Calu3 (cell line): ENCODE data around the gene TXNDC17. TPM values are rescaled to one million over a fixed set of nuclear protein-coding genes. Genes with fewer than 3 reads are reported as not detected.

Experiments
- BruUV-seq: library from RNA; stranded (reverse); fragments of 400-500 nt; replicated peaks from 2 replicates; lab custom pipeline; 2021; lab: Mats Ljungman, UMichigan
- CTCF ChIA-PET: fragments of 300-600 bp; sonication (Branson Sonifier 250); formaldehyde crosslinking; loops from one replicate; lab custom pipeline; 2022; ENCODE audit warnings: antibody characterized with exemption; lab: Charles Lee
- DNase-seq: peaks from one replicate; pipeline ENCODE4 v3.0.0; 2022
- H3K27ac Mint-ChIP-seq: one replicate; pipeline ENCODE4 v1.8.0; 2022; ENCODE audit warnings: mixed read lengths; ENCODE audit not compliant: unreplicated experiment
- H3K27me3 Mint-ChIP-seq: one replicate; pipeline ENCODE4 v1.8.0; 2022; ENCODE audit warnings: mixed read lengths; ENCODE audit not compliant: unreplicated experiment
- H3K36me3 Mint-ChIP-seq: one replicate; pipeline ENCODE4 v1.8.0; 2022; ENCODE audit warnings: mild to moderate bottlenecking, moderate library complexity, mixed read lengths; ENCODE audit not compliant: insufficient read depth, unreplicated experiment
- H3K4me1 Mint-ChIP-seq: one replicate; pipeline ENCODE4 v1.8.0; 2022; ENCODE audit warnings: mild to moderate bottlenecking, low read depth, mixed read lengths; ENCODE audit not compliant: unreplicated experiment
- H3K4me3 Mint-ChIP-seq: one replicate; pipeline ENCODE4 v1.8.0; 2022; ENCODE audit warnings: mild to moderate bottlenecking, low read depth, moderate library complexity, mixed read lengths; ENCODE audit not compliant: unreplicated experiment
- H3K9me3 Mint-ChIP-seq: one replicate; pipeline ENCODE4 v1.8.0; 2022; ENCODE audit warnings: low read depth, mixed read lengths; ENCODE audit not compliant: unreplicated experiment
- CTCF ChIP-seq: fragments of 200-600 bp; IDR thresholded peaks from one replicate; pipeline ENCODE4 v1.8.0; 2022; ENCODE audit warnings: antibody characterized with exemption; ENCODE audit not compliant: unreplicated experiment
- intact Hi-C: fragments of 100-400 bp; cut with micrococcal nuclease; formaldehyde crosslinking; loops from one replicate; pipeline ENCODE4 v1.10.0; 2022; ENCODE audit not compliant: unreplicated experiment
- total RNA-seq: library from RNA; stranded (reverse); gene quantifications from 2 replicates; pipeline ENCODE4 v1.2.3, GENCODE V29; 2022

TXNDC17 gene
- total RNA-seq, 1 experiment from 2014 or later, result 105 TPM

- no peak for TF ChIP-seq CTCF
- Mint-ChIP-seq H3K27me3 (peaks cover 14% of the 10 kb centered on the region), H3K9me3 (no peaks in the 10 kb centered on the region), H3K4me1 (peaks cover 13% of the 10 kb centered on the region), H3K36me3 (no peaks in the 10 kb centered on the region), H3K27ac (no peak overlapping the region), H3K4me3 (no peak overlapping the region)
- DNase-seq, result no peak
- intact Hi-C loops, result no loop called here
- CTCF ChIA-PET, result interaction anchor here (0.5 kb wide), 1 partner anchor 261 kb away, joined by 3 read pairs; no protein-coding TSS in a partner anchor
- BruUV-seq, result no TSS peak
Observed at GRCh38 chr17:6677158-6677831, 36.4 kb downstream of the TXNDC17 start.

DNA sequence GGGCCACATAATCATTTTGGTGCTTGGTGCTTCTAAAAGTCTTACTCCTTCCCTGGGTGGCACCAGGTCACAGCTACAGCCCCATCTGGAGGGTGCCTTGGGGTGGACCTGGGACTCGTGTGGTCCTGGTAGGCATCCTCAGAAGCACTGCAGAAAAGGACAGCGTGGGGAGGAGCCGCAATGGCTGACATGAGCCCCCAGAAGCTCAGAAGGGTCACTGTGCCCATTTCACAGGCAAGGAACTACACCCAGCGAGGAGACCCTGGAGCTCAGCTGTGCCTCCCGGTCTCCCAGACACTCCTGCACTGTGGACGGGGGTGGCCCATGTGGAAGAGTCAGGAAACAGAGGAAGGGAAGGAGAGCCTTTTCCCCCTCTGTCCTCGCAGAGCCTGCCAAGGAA lies 37.1 kb downstream of the TXNDC17 start:
- intact Hi-C loops, result no loop called here
- TF ChIP-seq CTCF, result no peak
- H3K9me3 Mint-ChIP-seq, result no peaks in the 10 kb centered on the region
- no TSS peak for BruUV-seq
- no peak overlapping the region for H3K27ac Mint-ChIP-seq
- no peak for DNase-seq
- peaks cover 14% of the 10 kb centered on the region for H3K27me3 Mint-ChIP-seq
- H3K36me3 Mint-ChIP-seq, result no peaks in the 10 kb centered on the region
- peaks cover 13% of the 10 kb centered on the region for H3K4me1 Mint-ChIP-seq
- H3K4me3 Mint-ChIP-seq, result no peak overlapping the region
- CTCF ChIA-PET, result no interaction called here

DNA sequence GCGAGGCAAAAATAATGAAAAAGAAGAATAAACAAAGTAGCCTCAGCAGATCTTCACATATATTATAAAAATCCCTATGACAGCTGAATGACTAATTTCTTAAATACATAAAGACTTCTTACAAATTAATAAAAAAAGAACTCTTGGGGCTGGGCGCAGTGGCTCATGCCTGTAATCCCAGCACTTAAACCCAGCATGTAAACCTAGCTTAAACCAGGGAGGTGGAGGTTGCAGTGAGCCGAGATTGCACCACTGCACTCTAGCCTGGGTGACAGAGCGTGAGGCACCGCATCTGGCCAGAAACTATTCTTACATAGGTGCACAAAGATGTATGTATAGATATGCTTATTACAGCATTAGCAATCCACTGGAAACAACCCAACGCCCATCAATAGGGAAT lies 38.4 kb downstream of the TXNDC17 start:
- no peak for DNase-seq
- no peaks in the 10 kb centered on the region for H3K9me3 Mint-ChIP-seq
- BruUV-seq, result no TSS peak
- peaks cover 14% of the 10 kb centered on the region for H3K27me3 Mint-ChIP-seq
- no peak overlapping the region for H3K27ac Mint-ChIP-seq
- no peak overlapping the region for H3K4me3 Mint-ChIP-seq
- peaks cover 13% of the 10 kb centered on the region for H3K4me1 Mint-ChIP-seq
- CTCF ChIA-PET, result interaction anchor here (0.6 kb wide), 1 partner anchor 144 kb away, joined by 3 read pairs; no protein-coding TSS in a partner anchor
- H3K36me3 Mint-ChIP-seq, result no peaks in the 10 kb centered on the region
- TF ChIP-seq CTCF, result no peak
- intact Hi-C loops, result no loop called here

GRCh38 chr17:6681176-6681575 lies 40.3 kb downstream of the TXNDC17 start:
- TF ChIP-seq CTCF, result no peak
- Mint-ChIP-seq H3K4me1 (peaks cover 13% of the 10 kb centered on the region), H3K9me3 (peaks cover 2% of the 10 kb centered on the region), H3K36me3 (no peaks in the 10 kb centered on the region), H3K4me3 (no peak overlapping the region), H3K27ac (no peak overlapping the region), H3K27me3 (peaks cover 29% of the 10 kb centered on the region)
- no peak for DNase-seq
- no TSS peak for BruUV-seq
- intact Hi-C loops, result no loop called here
- CTCF ChIA-PET, result no interaction called here
